HEK293 (cell line): ENCODE results near the gene TRPM2.

Source experiments
- CTCF ChIP-seq: fragments of 450-650 bp; formaldehyde crosslinking; IDR thresholded peaks from 2 replicates; pipeline ENCODE4 v1.5.1; 2016; ENCODE audit warnings: missing biosample characterization, missing genetic modification characterization
- EGR2 ChIP-seq: fragments of 450-650 bp; formaldehyde crosslinking; IDR thresholded peaks from 2 replicates; pipeline ENCODE4 v1.5.1; 2016; ENCODE audit warnings: low read depth, missing biosample characterization, missing genetic modification characterization
- KLF9 ChIP-seq: fragments of 450-650 bp; formaldehyde crosslinking; IDR thresholded peaks from 2 replicates; pipeline ENCODE4 v1.5.1; 2016; ENCODE audit warnings: missing biosample characterization, missing genetic modification characterization, low read depth
- OSR2 ChIP-seq: fragments of 450-650 bp; formaldehyde crosslinking; IDR thresholded peaks from 2 replicates; pipeline ENCODE4 v1.5.1; 2016; ENCODE audit warnings: missing biosample characterization, missing genetic modification characterization
- REPIN1 ChIP-seq: fragments of 450-650 bp; formaldehyde crosslinking; IDR thresholded peaks from 2 replicates; pipeline ENCODE4 v1.5.1; 2017; ENCODE audit warnings: missing biosample characterization, missing genetic modification characterization, low read depth
- REST ChIP-seq: fragments of 450-650 bp; formaldehyde crosslinking; IDR thresholded peaks from 2 replicates; pipeline ENCODE4 v1.5.1; 2016; ENCODE audit warnings: missing biosample characterization, missing genetic modification characterization
- ZBTB8A ChIP-seq: fragments of 450-650 bp; formaldehyde crosslinking; IDR thresholded peaks from 2 replicates; pipeline ENCODE4 v1.5.1; 2016; ENCODE audit warnings: missing biosample characterization, missing genetic modification characterization
- ZFP69B ChIP-seq: fragments of 450-650 bp; formaldehyde crosslinking; IDR thresholded peaks from 2 replicates; pipeline ENCODE4 v1.5.1; 2016; ENCODE audit warnings: missing biosample characterization, missing genetic modification characterization
- ZIC2 ChIP-seq: fragments of 450-650 bp; formaldehyde crosslinking; IDR thresholded peaks from 2 replicates; pipeline ENCODE4 v1.5.1; 2016; ENCODE audit warnings: missing biosample characterization, missing genetic modification characterization
- ZNF133 ChIP-seq: fragments of 450-650 bp; formaldehyde crosslinking; IDR thresholded peaks from 2 replicates; pipeline ENCODE4 v1.5.1; 2016; ENCODE audit warnings: missing biosample characterization, missing genetic modification characterization
- ZNF174 ChIP-seq: fragments of 450-650 bp; formaldehyde crosslinking; IDR thresholded peaks from 2 replicates; pipeline ENCODE4 v1.5.0; 2017; ENCODE audit warnings: missing biosample characterization, mild to moderate bottlenecking, missing genetic modification characterization
- ZNF18 ChIP-seq: fragments of 450-650 bp; formaldehyde crosslinking; IDR thresholded peaks from 2 replicates; pipeline ENCODE4 v1.5.1; 2016; ENCODE audit warnings: missing biosample characterization, missing genetic modification characterization
- ZNF24 ChIP-seq: fragments of 450-650 bp; formaldehyde crosslinking; IDR thresholded peaks from 2 replicates; pipeline ENCODE4 v1.5.1; 2016; ENCODE audit warnings: missing biosample characterization, missing genetic modification characterization
- ZNF776 ChIP-seq: fragments of 450-650 bp; formaldehyde crosslinking; IDR thresholded peaks from 2 replicates; pipeline ENCODE4 v1.5.0; 2017; ENCODE audit warnings: missing biosample characterization, missing genetic modification characterization, borderline replicate concordance

- TF ChIP-seq ZIC2 = no peak
- no peak for TF ChIP-seq ZNF174
- TF ChIP-seq CTCF (tag by site-specific recombination) = no peak
- TF ChIP-seq ZFP69B (tag by site-specific recombination) = no peak
- no peak for TF ChIP-seq ZNF18 (tag by site-specific recombination)
- no peak for TF ChIP-seq EGR2
- TF ChIP-seq KLF9 (tag by site-specific recombination) = no peak
- TF ChIP-seq ZNF24 (tag by site-specific recombination) = no peak
- TF ChIP-seq REST (tag by site-specific recombination) = no peak
- TF ChIP-seq OSR2 (tag by site-specific recombination) = no peak
- TF ChIP-seq ZBTB8A (tag by site-specific recombination) = no peak
- no peak for TF ChIP-seq ZNF133
- no peak for TF ChIP-seq REPIN1 (tag by site-specific recombination)
- no peak for TF ChIP-seq ZNF776 (tag by site-specific recombination)
These were observed 26.1 kb downstream of the TRPM2 start for GRCh38 chr21:44379515-44379848.
